G401 (cell line): Measurements from ENCODE around the gene TBRG4. TPM values are rescaled to one million over a fixed set of nuclear protein-coding genes. Genes with fewer than 3 reads are reported as not detected.

Experiments
- DNase-seq: peaks from one replicate; pipeline ENCODE4 v3.0.0-alpha.2; 2015; ENCODE audit warnings: low spot score
- in situ Hi-C: cut with HindIII; loops from 2 replicates; pipeline ENCODE4 v1.10.0; 2016; ENCODE audit warnings: low sequenced_read_pairs, mixed read lengths
- total RNA-seq: library from RNA; depleted of rRNA; stranded (reverse); fragments of >200 nt; shearing (Covaris generic); gene quantifications from 2 replicates; pipeline ENCODE4 v1.2.3, GENCODE V29; 2014

The TBRG4 gene
- total RNA-seq, 1 experiment from 2014 or later = 136 TPM

GRCh38 chr7:45080958-45081669, 30.4 kb downstream of the TBRG4 start:
- DNase-seq = no peak
- in situ Hi-C loops = no loop called here

GRCh38 chr7:45080265-45080957, 31.1 kb downstream of the TBRG4 start:
- DNase-seq = peak; percentile 63
- in situ Hi-C loops = no loop called here

GRCh38 chr7:45078125-45078681, 33.3 kb downstream of the TBRG4 start:
- no peak for DNase-seq
- in situ Hi-C loops = no loop called here

- no peak for DNase-seq
- in situ Hi-C loops = no loop called here
Measured at GRCh38 chr7:45077579-45077978, 33.9 kb downstream of the TBRG4 start.

- in situ Hi-C loops = no loop called here
- DNase-seq = no peak
Measured at GRCh38 chr7:45076946-45077345, 34.6 kb downstream of the TBRG4 start.

DNA sequence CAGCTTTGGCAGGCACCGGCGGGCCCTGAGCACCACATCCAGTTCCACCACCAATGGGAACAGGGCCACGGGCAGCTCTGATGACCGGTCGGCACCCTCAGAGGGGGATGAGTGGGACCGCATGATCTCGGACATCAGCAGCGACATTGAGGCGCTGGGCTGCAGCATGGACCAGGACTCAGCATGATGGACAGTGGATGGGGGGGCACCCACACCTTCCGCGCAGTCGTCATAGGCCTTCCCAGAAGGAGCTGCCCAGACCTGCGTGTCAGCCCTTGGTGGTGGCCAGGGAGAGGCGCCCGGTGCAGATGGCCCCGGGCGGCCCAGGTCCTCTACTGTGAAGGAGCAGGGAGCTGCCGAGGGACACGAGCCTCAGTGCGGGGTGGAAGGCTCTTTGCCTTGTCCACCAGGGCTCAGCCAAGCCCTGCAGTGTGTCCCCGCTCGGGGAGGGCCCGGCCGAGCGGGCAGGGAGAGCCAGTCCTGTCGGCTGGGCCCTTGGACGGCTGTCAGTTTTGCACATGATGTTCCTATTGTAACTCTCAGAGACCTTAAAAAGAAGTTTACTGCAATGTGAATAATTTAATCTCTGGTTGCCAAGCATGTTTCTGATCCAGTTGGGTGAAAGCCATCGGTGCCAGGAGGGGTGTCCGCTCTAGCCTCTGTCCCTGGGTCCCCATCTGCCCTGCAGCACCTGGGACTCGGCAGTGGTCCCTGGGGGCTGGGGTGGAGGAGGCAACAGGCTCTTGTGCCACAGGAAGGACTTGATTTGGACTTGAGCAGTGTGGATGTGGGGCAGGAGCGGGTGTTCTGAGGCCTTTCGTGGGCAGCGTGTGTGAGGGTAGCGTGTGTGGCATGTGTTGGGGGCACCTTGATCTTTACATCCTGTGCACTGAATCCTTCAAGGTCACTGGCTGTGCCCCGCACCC, 35.4 kb downstream of the TBRG4 start:
- in situ Hi-C loops = no loop called here
- DNase-seq = no peak

DNA sequence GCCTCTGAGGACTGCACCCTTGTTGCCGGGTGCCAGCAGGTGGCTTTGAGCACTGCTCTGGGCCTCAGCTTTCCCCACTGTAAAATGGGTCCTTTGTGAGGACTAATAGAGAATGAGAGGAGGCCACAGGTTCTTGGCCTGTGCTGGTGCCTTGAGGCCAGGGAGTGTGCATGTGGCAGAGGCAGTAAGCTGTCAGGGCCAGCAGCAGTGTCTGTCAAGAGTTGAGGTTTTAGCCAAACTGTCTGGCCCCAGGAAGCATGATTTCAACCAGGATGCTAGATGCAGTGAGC, 36.2 kb downstream of the TBRG4 start:
- no peak for DNase-seq
- in situ Hi-C loops = no loop called here

- DNase-seq = no peak
- in situ Hi-C loops = no loop called here
Measured at GRCh38 chr7:45074528-45075354, 36.8 kb downstream of the TBRG4 start.

GRCh38 chr7:45073786-45074527, 37.5 kb downstream of the TBRG4 start:
- in situ Hi-C loops = no loop called here
- peak; percentile 60 for DNase-seq

DNA sequence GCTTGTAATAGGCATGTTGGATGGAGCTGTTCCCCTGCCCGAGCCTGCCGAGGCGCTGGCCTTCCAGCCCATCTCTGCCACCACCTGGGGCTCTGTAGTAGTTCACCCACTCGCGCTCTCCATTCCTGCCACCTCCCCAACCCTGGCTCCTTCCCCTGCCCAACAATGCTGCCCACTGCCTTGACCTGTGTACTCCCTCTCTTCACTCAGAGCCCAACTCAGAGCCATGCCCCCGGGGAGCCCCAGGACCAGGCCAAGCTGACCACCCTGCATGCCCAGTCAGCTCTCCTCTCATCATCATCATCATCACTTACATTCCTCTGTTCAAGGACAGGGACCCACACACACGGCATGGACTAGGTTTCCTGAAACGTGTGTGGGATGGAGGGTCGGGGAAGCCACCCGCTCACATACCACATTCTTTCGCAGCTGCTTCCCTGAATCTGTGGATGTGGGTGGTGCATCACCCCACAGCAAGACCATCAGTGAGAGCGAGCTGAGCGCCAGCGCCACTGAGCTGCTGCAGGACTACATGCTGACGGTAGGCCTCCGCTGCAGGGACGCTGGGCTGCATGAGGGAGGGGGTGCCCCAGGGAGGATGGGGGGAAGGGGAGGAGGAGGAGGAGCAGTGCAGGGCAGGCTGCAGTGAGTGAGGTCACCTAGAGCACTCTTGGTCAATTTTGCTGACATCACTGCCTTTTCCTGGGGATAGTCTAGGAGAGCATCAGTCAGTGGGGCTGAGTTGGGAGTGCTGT, 38.3 kb downstream of the TBRG4 start:
- DNase-seq = no peak
- in situ Hi-C loops = no loop called here

DNA sequence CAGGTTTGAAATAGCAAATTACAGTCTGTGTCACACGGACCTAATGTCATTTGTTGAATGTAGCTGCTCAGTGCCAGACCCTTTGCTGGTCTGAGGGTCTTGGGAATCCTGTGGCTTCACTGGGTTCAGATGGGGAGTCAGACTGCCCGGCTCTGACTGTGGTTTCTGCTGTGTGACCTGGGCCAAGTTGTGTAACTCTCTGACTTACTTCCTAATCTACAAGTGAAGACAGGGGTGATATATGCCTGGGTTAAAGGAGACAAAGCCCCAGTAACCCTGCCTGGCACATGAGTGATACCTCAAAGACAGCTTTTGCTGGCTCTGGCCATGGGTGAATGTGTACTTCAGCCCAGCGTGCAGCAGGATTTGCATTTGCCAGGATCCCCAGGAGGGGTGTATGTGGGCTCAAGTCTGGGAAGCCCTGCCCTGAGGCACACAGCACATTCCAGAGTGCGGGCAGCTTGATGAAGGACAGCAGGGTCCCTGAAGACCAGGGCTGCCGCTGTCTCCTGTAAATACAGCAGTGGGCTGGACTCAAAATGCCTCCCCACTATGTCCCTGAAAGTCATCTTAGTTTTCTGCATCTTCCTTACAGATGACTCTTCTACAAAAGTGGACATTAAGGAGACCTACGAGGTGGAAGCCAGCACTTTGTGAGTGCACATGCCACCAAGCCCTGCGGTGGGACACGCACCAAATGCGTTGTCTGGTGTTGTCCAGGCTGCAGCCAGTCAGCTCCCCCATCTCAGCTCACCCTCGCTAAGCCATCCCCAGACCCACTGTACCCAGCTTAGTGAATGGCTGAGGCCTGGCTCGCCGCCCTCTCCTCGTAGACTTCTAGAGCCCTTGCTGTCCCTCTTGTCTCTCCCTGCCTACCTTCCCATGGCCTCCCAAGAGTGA, 39.1 kb downstream of the TBRG4 start:
- DNase-seq = no peak

DNA sequence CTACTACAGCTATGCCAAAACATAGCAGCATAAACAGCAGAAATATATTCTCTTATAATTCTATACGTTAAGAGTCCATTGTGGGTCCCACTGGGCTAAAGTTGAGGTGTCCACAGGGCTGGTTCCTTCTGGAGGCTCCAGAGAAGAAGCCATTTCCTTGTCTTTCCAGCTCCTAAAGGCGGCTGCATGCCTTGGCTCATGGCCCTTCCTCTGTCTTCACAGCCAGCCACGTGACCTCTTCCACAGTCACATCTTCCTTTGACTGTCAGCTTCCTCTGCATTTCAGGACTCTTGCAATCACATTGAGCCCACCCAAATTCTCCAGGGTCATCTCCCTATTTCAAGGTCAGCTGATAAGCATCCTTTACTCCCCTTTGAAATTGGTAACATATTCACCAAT, 40.0 kb downstream of the TBRG4 start:
- no peak for DNase-seq
- in situ Hi-C loops = no loop called here

More for the DNA sequence above, 39.1 kb downstream of the TBRG4 start:
- in situ Hi-C loops = no loop called here

GRCh38 chr7:45070254-45070642, 41.2 kb downstream of the TBRG4 start:
- DNase-seq = peak; percentile 79
- in situ Hi-C loops = no loop called here

GRCh38 chr7:45069444-45070253, 41.8 kb downstream of the TBRG4 start:
- no peak for DNase-seq
- in situ Hi-C loops = no loop called here

DNA sequence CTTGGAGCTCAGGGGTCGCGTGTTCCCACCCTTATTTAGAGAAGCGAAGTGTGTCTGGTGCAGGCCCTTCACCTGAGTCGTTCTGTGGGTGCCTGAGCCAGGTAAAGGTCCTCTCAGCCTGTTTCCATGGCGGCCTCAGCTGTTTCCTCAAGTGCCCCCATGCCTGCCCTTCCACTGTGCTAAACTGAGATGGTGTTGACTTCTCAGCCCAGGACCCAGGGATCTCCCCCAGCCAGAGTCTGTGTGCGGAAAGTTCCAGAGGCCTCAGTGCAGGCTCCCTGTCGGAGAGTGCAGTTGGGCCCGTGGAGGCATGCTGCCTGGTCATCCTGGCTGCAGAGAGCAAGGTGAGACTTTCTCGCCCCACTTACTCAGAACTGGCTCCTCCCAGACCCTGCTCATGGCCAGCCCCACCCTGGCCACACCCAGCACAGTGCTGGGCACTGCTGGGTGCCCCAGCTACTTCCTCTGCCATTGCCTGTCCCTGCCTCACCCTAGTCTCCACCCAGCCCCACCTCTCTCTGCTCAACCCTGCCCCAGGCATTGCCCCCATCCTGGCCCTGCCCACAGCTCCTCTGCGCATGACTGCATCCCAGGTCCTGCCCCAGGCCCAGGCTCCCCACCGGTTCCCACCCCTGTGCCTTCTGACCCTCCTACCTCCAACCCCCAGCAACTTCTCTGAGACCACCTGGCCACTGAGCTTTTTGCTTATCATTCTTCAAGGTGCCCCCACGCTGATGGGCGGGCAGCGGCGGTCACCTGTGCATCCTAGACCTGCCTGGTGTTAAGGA, 43.1 kb downstream of the TBRG4 start:
- no peak for DNase-seq
- in situ Hi-C loops = no loop called here
